ENCODE measurements around the gene DCUN1D1.
A peak's percentile ranks its signal among the peaks of the same experiment; 100 is the strongest.

Gene DCUN1D1

GRCh38 chr3:182921665-182922355 is 58.5 kb downstream of the DCUN1D1 start:
- no peak overlapping the region for H3K4me3 ChIP-seq (ENCODE audit: low read depth, low read length)

GRCh38 chr3:182920515-182921084 is 59.7 kb downstream of the DCUN1D1 start:
- no peak for DNase-seq (ENCODE audit: low read depth)
- TF ChIP-seq CTCF (conservative IDR thresholded peaks at IDR 0.05; ENCODE audit: low read depth, low read length) = no peak
- no peak overlapping the region for H3K4me3 ChIP-seq (ENCODE audit: low read depth, low read length)

More at GRCh38 chr3:182921665-182922355, 58.5 kb downstream of the DCUN1D1 start:
- DNase-seq (ENCODE audit: low read depth) = peak; percentile 59
- TF ChIP-seq CTCF (conservative IDR thresholded peaks at IDR 0.05; ENCODE audit: low read depth, low read length) = no peak

- TF ChIP-seq CTCF (conservative IDR thresholded peaks at IDR 0.05; ENCODE audit: low read depth, low read length) = no peak
- DNase-seq (ENCODE audit: low read depth) = no peak
- H3K4me3 ChIP-seq (ENCODE audit: low read depth, low read length) = no peak overlapping the region
These were observed 60.4 kb downstream of the DCUN1D1 start for GRCh38 chr3:182919866-182920357.

GRCh38 chr3:182917134-182917533 is 63.2 kb downstream of the DCUN1D1 start:
- DNase-seq (ENCODE audit: low read depth) = no peak
- TF ChIP-seq CTCF (conservative IDR thresholded peaks at IDR 0.05; ENCODE audit: low read depth, low read length) = no peak
- no peak overlapping the region for H3K4me3 ChIP-seq (ENCODE audit: low read depth, low read length)

GRCh38 chr3:182914341-182914740 is 66.0 kb downstream of the DCUN1D1 start:
- no peak overlapping the region for H3K4me3 ChIP-seq (ENCODE audit: low read depth, low read length)
- no peak for DNase-seq (ENCODE audit: low read depth)
- no peak for TF ChIP-seq CTCF (conservative IDR thresholded peaks at IDR 0.05; ENCODE audit: low read depth, low read length)

- no peak for TF ChIP-seq CTCF (conservative IDR thresholded peaks at IDR 0.05; ENCODE audit: low read depth, low read length)
- no peak overlapping the region for H3K4me3 ChIP-seq (ENCODE audit: low read depth, low read length)
- no peak for DNase-seq (ENCODE audit: low read depth)
These were observed 66.4 kb downstream of the DCUN1D1 start for GRCh38 chr3:182913889-182914288.

- TF ChIP-seq CTCF (conservative IDR thresholded peaks at IDR 0.05; ENCODE audit: low read depth, low read length) = no peak
- no peak for DNase-seq (ENCODE audit: low read depth)
- H3K4me3 ChIP-seq (ENCODE audit: low read depth, low read length) = no peak overlapping the region
These were observed 67.9 kb downstream of the DCUN1D1 start for GRCh38 chr3:182912474-182912873.
